Spleen (tissue), 11 donors: ENCODE results near the gene SMOC2. TPM values are rescaled to one million over a fixed set of nuclear protein-coding genes. Genes with fewer than 3 reads are reported as not detected.

Experiments
- DNase-seq: peaks from one replicate; pipeline ENCODE4 v3.0.0-alpha.2; 2020
- H3K27ac ChIP-seq, 8 donors: fragments of 200-600 bp; sonication (generic) in 7 of 8; 1 replicate in 4 of 8; 2 replicates in 4 of 8; pipeline versions ENCODE4 v1.5.0 to v1.8.0; 2016 to 2021; ENCODE audit warnings: inconsistent platforms in 4 of 8, mild to moderate bottlenecking in 4 of 8, moderate library complexity in 1 of 8
- H3K27me3 ChIP-seq, 7 donors: fragments of 200-600 bp; sonication (generic) in 6 of 7; replicated peaks in 1 of 7; 1 replicate in 4 of 7; 2 replicates in 3 of 7; pipeline versions ENCODE4 v1.5.0 to v1.8.0; 2016 to 2021; ENCODE audit warnings: inconsistent platforms in 3 of 7, mild to moderate bottlenecking in 1 of 7
- H3K36me3 ChIP-seq, 6 donors: fragments of 200-600 bp; sonication (generic) in 5 of 6; 1 replicate in 4 of 6; 2 replicates in 2 of 6; pipeline versions ENCODE4 v1.5.0 to v1.8.0; 2016 to 2021; ENCODE audit warnings: inconsistent platforms in 2 of 6
- H3K4me1 ChIP-seq, 6 donors: fragments of 200-600 bp; sonication (generic) in 5 of 6; 1 replicate in 3 of 6; 2 replicates in 3 of 6; pipeline versions ENCODE4 v1.5.0 to v1.8.0; 2016 to 2021; ENCODE audit warnings: inconsistent platforms in 3 of 6
- H3K4me3 ChIP-seq, 8 donors: fragments of 200-600 bp; sonication (generic) in 7 of 8; 1 replicate in 4 of 8; 2 replicates in 4 of 8; pipeline versions ENCODE4 v1.5.0 to v1.8.0; 2016 to 2021; ENCODE audit warnings: inconsistent platforms in 4 of 8, mild to moderate bottlenecking in 4 of 8, moderate library complexity in 2 of 8
- H3K9me3 ChIP-seq, 8 donors: fragments of 200-600 bp; sonication (generic) in 7 of 8; 1 replicate in 4 of 8; 2 replicates in 4 of 8; pipeline versions ENCODE4 v1.5.0 to v1.8.0; 2016 to 2021; ENCODE audit warnings: inconsistent platforms in 4 of 8
- CTCF ChIP-seq, 11 experiments: fragments of 200-600 bp in 7 of 11; fragments of 450-650 bp in 4 of 11; sonication (generic) in 4 of 11; IDR thresholded peaks in 8 of 11; conservative IDR thresholded peaks in 3 of 11; 1 replicate in 7 of 11; 2 replicates in 4 of 11; pipeline versions ENCODE4 v1.4.0 to v1.8.0; 2016 to 2021; ENCODE audit warnings: antibody characterized with exemption in 11 of 11, inconsistent platforms in 4 of 11, mild to moderate bottlenecking in 1 of 11
- POLR2A ChIP-seq, 3 donors: fragments of 450-650 bp; IDR thresholded peaks; one replicate each; pipeline ENCODE4 v1.5.1; 2017; ENCODE audit warnings: antibody characterized with exemption in 3 of 3, mild to moderate bottlenecking in 1 of 3
- POLR2AphosphoS5 ChIP-seq, 3 donors: sonication (generic); formaldehyde crosslinking; IDR thresholded peaks; one replicate each; pipeline ENCODE4 v1.5.1; 2017; ENCODE audit warnings: antibody characterized with exemption in 3 of 3
- WGBS, 5 donors: extraction: QIAGEN DNeasy Blood & Tissue Kit in 3 of 5; methylation state at CpG; one replicate each; pipeline versions ENCODE4 v1.1.5 to v1.1.7; 2013 to 2018; 5-methylcytosine and 5-hydroxymethylcytosine counted together
- intact Hi-C: fragments of 100-400 bp; cut with DNase I; formaldehyde crosslinking; loops from one replicate; pipeline ENCODE4 v1.15.0; 2023; ENCODE audit warnings: low total_unique reads
- polyA plus RNA-seq, 3 donors: library from polyadenylated mRNA; stranded (reverse); fragments of 200-250 nt; gene quantifications; one replicate each; pipeline ENCODE4 v1.2.1, GENCODE V29; 2013
- total RNA-seq, 7 donors: library from RNA; depleted of rRNA in 3 of 7; stranded (reverse); fragments of >200 nt in 3 of 7; fragmentation: NEBNext Ultra II Directional in 4 of 7; extraction: Animal tissue kit (Norgen Biotek cat#: 25700) in 4 of 7; gene quantifications; one replicate each; pipeline versions ENCODE4 v1.1.0 to v1.2.1, GENCODE V29; 2016 to 2021
- donor health status: healthy with polysubstance abuse.
- donor health status: DM: no; HTN: no; CAD: no; lungs with moderate emphysema.
- donor health status: DM: no; HTN: no; CAD: no.
- donor health status: Bipolar disorder and iron deficiency.
- donor health status: healthy.
- donor health status: DM: no; HTN: no; CAD: no.
- donor health status: DM: yes; HTN: yes; CAD: no.

SMOC2 gene
- total and polyA plus RNA-seq, 10 donors: 0.94 to 7.6 (median 1.8) TPM

- WGBS, 5 donors: 73 to 84% (median 82%) methylated on average over 25 to 26 of the region's 26 CpGs
- intact Hi-C loops: no loop called here
- no peaks in the 10 kb centered on the region for H3K4me1 ChIP-seq
Observed at GRCh38 chr6:168415098-168415992, 25.6 kb upstream of the SMOC2 start.

GRCh38 chr6:168415993-168416530 is 24.9 kb upstream of the SMOC2 start:
- no peaks in the 10 kb centered on the region for H3K9me3 ChIP-seq
- no peaks in the 10 kb centered on the region for H3K36me3 ChIP-seq
- peaks cover 0 to 21% (median 0%) of the 10 kb centered on the region in 7 donors for H3K27me3 ChIP-seq
- no peak for TF ChIP-seq POLR2AphosphoS5 (IDR thresholded peaks at IDR 0.05)
- TF ChIP-seq POLR2A (IDR thresholded peaks at IDR 0.05): no peak
- no peak overlapping the region for H3K4me3 ChIP-seq
- no peak overlapping the region for H3K27ac ChIP-seq
- no peaks in the 10 kb centered on the region for H3K4me1 ChIP-seq
- DNase-seq: no peak
- WGBS, 5 donors: 80 to 95% (median 89%) methylated on average over 13 to 15 of the region's 15 CpGs
- intact Hi-C loops: no loop called here

More at GRCh38 chr6:168415098-168415992, 25.6 kb upstream of the SMOC2 start:
- Histone ChIP-seq H3K27me3 (peaks cover 0 to 21% (median 0%) of the 10 kb centered on the region in 7 donors), H3K36me3 (no peaks in the 10 kb centered on the region), H3K27ac (no peak overlapping the region), H3K9me3 (no peaks in the 10 kb centered on the region), H3K4me3 (no peak overlapping the region)
- no peak for DNase-seq
- TF ChIP-seq POLR2A (IDR thresholded peaks at IDR 0.05) (no peak), CTCF (IDR thresholded peaks at IDR 0.05 in 8 of 11, conservative IDR thresholded peaks at IDR 0.05 in 3 of 11) (no peak), POLR2AphosphoS5 (IDR thresholded peaks at IDR 0.05) (no peak)

GRCh38 chr6:168416531-168416930 is 24.5 kb upstream of the SMOC2 start:
- H3K4me1 ChIP-seq: no peaks in the 10 kb centered on the region
- no peaks in the 10 kb centered on the region for H3K9me3 ChIP-seq
- peaks cover 0 to 21% (median 0%) of the 10 kb centered on the region in 7 donors for H3K27me3 ChIP-seq
- no peaks in the 10 kb centered on the region for H3K36me3 ChIP-seq
- DNase-seq: no peak
- no peak overlapping the region for H3K27ac ChIP-seq
- intact Hi-C loops: no loop called here
- WGBS, 5 donors: 86 to 92% (median 91%) methylated on average over 15 of the region's 15 CpGs
- H3K4me3 ChIP-seq: no peak overlapping the region
- no peak for TF ChIP-seq POLR2AphosphoS5 (IDR thresholded peaks at IDR 0.05)
- no peak for TF ChIP-seq CTCF (IDR thresholded peaks at IDR 0.05 in 8 of 11, conservative IDR thresholded peaks at IDR 0.05 in 3 of 11)
- TF ChIP-seq POLR2A (IDR thresholded peaks at IDR 0.05): no peak

- H3K36me3 ChIP-seq: no peaks in the 10 kb centered on the region
- TF ChIP-seq POLR2A (IDR thresholded peaks at IDR 0.05) (no peak), CTCF (IDR thresholded peaks at IDR 0.05 in 8 of 11, conservative IDR thresholded peaks at IDR 0.05 in 3 of 11) (no peak), POLR2AphosphoS5 (IDR thresholded peaks at IDR 0.05) (no peak)
- H3K4me3 ChIP-seq: no peak overlapping the region
- no peaks in the 10 kb centered on the region for H3K9me3 ChIP-seq
- intact Hi-C loops: no loop called here
- 63 to 86% (median 69%) methylated on average over 6 to 9 of the region's 9 CpGs for WGBS, 5 donors
- no peak overlapping the region for H3K27ac ChIP-seq
- H3K27me3 ChIP-seq: peaks cover 0 to 21% (median 0%) of the 10 kb centered on the region in 7 donors
- DNase-seq: no peak
- H3K4me1 ChIP-seq: no peaks in the 10 kb centered on the region
Observed at GRCh38 chr6:168417191-168417590, 23.8 kb upstream of the SMOC2 start.
